OCI-LY1 (cell line): ENCODE data around the gene CRYL1.

ENCODE experiments used
- H2AFZ ChIP-seq: fragments of 200-600 bp; sonication (generic), shearing (Covaris generic); 2 replicates; pipeline ENCODE4 v1.6.0; 2014; ENCODE audit warnings: antibody characterized with exemption, mild to moderate bottlenecking, low read length
- H3F3A ChIP-seq: fragments of 200-600 bp; sonication (generic), shearing (Covaris generic); 2 replicates; pipeline ENCODE4 v1.6.0; 2014; ENCODE audit warnings: mild to moderate bottlenecking, antibody characterized with exemption, low read length, moderate library complexity; ENCODE audit not compliant: insufficient read depth
- H3K27ac ChIP-seq: fragments of 200-600 bp; sonication (generic); 2 replicates; pipeline ENCODE4 v1.5.1; 2014; ENCODE audit warnings: low read length, mixed run types, mild to moderate bottlenecking, low read depth; ENCODE audit not compliant: poor library complexity, severe bottlenecking
- H3K27me3 ChIP-seq: fragments of 200-600 bp; sonication (generic); 2 replicates; pipeline ENCODE4 v1.6.0; 2014; ENCODE audit warnings: antibody characterized with exemption, mild to moderate bottlenecking, low read length, moderate library complexity; ENCODE audit not compliant: insufficient read depth
- H3K36me3 ChIP-seq: fragments of 200-600 bp; sonication (generic); 2 replicates; pipeline ENCODE4 v1.6.1; 2014; ENCODE audit warnings: mild to moderate bottlenecking, antibody characterized with exemption, low read length, moderate library complexity, mixed read lengths; ENCODE audit not compliant: insufficient read depth
- H3K4me1 ChIP-seq: fragments of 200-600 bp; sonication (generic); 2 replicates; pipeline ENCODE4 v1.5.1; 2014; ENCODE audit warnings: mild to moderate bottlenecking, low read length, moderate library complexity; ENCODE audit not compliant: insufficient read depth, severe bottlenecking
- H3K4me2 ChIP-seq: fragments of 200-600 bp; sonication (generic), shearing (Covaris generic); 2 replicates; pipeline ENCODE4 v1.6.1; 2014; ENCODE audit warnings: low read length
- H3K4me3 ChIP-seq: fragments of 200-600 bp; sonication (generic); 2 replicates; pipeline ENCODE4 v1.5.1; 2014; ENCODE audit warnings: low read length, low read depth, mild to moderate bottlenecking, mixed read lengths; ENCODE audit not compliant: poor library complexity, severe bottlenecking
- H3K79me2 ChIP-seq: fragments of 200-600 bp; shearing (Covaris generic); 2 replicates; pipeline ENCODE4 v1.6.1; 2016; ENCODE audit warnings: mixed run types, low read length, mixed read lengths; ENCODE audit not compliant: insufficient read depth
- H3K9ac ChIP-seq: fragments of 200-600 bp; sonication (generic), shearing (Covaris generic); 2 replicates; pipeline ENCODE4 v1.6.1; 2014; ENCODE audit warnings: mild to moderate bottlenecking, low read length, mixed read lengths
- H3K9me2 ChIP-seq: fragments of 200-600 bp; sonication (generic), shearing (Covaris generic); 2 replicates; pipeline ENCODE4 v1.6.1; 2014; ENCODE audit warnings: low read depth, mild to moderate bottlenecking, low read length, mixed read lengths
- H3K9me3 ChIP-seq: fragments of 200-600 bp; shearing (Covaris generic); 2 replicates; pipeline ENCODE4 v1.6.1; 2014; ENCODE audit warnings: low read length, mixed read lengths
- H4K20me1 ChIP-seq: fragments of 200-600 bp; sonication (generic), shearing (Covaris generic); 2 replicates; pipeline ENCODE4 v1.6.0; 2016; ENCODE audit warnings: mild to moderate bottlenecking, low read length; ENCODE audit not compliant: insufficient read depth
- EZH2 ChIP-seq: fragments of 200-600 bp; sonication (generic), shearing (Covaris generic); IDR thresholded peaks from 2 replicates; pipeline ENCODE4 v1.8.0; 2017; ENCODE audit warnings: borderline replicate concordance, mixed run types, mild to moderate bottlenecking, antibody characterized with exemption, low read length, moderate library complexity, mixed read lengths
- TF ChIP-seq, protein P1 (sequence below): fragments of 200-600 bp; sonication (generic), shearing (Covaris generic); IDR thresholded peaks from 2 replicates; pipeline ENCODE4 v1.5.1; 2017; ENCODE audit warnings: mild to moderate bottlenecking, antibody characterized with exemption, low read length, moderate library complexity, mixed read lengths

Gene CRYL1

DNA sequence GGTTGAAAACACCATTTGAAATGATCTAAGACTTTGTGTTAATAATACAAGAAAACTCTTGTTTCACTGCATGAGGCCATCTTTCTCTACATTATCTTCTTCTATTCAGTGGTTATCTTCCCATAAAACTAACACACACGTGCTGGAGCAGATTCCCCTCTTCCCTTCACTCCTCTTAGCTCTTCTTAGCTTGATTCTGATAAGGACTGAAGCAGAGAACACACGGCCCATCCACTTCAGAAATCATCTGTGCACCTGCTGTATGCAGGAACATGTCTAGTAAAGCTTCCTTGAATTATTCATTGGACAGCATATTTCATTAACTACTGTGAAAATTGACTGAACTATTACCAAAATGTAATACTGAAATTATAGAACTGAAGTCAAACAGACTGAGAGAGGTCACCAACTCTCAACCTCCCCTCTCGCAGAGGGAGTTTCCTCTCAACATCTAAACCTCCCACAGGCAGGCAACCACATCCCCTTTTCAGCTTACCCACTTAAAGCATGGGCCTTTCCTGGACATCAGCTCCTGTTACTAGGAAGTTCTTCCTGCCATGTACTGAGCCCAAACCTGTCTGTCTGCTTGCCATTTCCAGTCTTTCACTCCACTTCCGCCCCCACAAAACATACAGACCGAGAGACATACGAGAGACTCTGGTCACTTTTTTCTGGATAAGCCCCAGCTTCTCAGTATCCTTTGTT, 113.9 kb downstream of the CRYL1 start:
- Histone ChIP-seq H3K9me3 (no peaks in the 10 kb centered on the region), H3K27ac (no peak overlapping the region)

DNA sequence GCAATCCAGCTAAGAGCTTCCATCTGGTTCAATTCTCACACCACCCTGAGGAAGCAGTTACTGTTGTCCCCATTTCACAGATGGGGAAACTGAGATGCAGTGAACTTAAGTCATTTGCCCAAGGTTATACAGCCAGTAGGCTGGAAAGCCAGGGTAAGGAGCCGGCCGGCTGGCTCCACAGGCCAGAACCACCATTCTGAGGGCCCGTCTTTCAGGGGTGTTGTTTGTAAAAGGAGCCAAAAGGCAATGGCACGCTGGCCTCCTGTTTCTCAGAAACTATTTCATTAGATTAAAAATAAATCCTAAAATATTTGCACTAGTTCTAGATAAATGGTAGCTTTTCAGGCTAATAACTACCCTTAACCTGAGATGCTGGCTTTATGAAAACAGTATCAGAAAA, 114.9 kb downstream of the CRYL1 start:
- no peaks in the 10 kb centered on the region for H3K36me3 ChIP-seq
- no peak overlapping the region for H2AFZ ChIP-seq
- H4K20me1 ChIP-seq: no peaks in the 10 kb centered on the region
- H3K9me3 ChIP-seq: no peaks in the 10 kb centered on the region
- no peak overlapping the region for H3K9ac ChIP-seq
- H3K9me2 ChIP-seq: no peaks in the 10 kb centered on the region
- TF ChIP-seq EZH2: no peak
- TF ChIP-seq, protein P1, sequence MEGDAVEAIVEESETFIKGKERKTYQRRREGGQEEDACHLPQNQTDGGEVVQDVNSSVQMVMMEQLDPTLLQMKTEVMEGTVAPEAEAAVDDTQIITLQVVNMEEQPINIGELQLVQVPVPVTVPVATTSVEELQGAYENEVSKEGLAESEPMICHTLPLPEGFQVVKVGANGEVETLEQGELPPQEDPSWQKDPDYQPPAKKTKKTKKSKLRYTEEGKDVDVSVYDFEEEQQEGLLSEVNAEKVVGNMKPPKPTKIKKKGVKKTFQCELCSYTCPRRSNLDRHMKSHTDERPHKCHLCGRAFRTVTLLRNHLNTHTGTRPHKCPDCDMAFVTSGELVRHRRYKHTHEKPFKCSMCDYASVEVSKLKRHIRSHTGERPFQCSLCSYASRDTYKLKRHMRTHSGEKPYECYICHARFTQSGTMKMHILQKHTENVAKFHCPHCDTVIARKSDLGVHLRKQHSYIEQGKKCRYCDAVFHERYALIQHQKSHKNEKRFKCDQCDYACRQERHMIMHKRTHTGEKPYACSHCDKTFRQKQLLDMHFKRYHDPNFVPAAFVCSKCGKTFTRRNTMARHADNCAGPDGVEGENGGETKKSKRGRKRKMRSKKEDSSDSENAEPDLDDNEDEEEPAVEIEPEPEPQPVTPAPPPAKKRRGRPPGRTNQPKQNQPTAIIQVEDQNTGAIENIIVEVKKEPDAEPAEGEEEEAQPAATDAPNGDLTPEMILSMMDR: no peak
- no peak overlapping the region for H3K27ac ChIP-seq
- no peaks in the 10 kb centered on the region for H3K79me2 ChIP-seq
- H3K4me2 ChIP-seq: no peak overlapping the region
- H3K4me1 ChIP-seq: no peaks in the 10 kb centered on the region
- H3K27me3 ChIP-seq: no peaks in the 10 kb centered on the region
- no peaks in the 10 kb centered on the region for H3F3A ChIP-seq
- H3K4me3 ChIP-seq: no peak overlapping the region

More for the DNA sequence above, 113.9 kb downstream of the CRYL1 start:
- Histone ChIP-seq H3K4me3 (no peak overlapping the region), H3F3A (no peaks in the 10 kb centered on the region), H4K20me1 (no peaks in the 10 kb centered on the region), H3K79me2 (no peaks in the 10 kb centered on the region), H3K4me2 (no peak overlapping the region), H3K27me3 (no peaks in the 10 kb centered on the region; the same call in 1 of the 2 replicates), H3K9ac (no peak overlapping the region), H2AFZ (no peak overlapping the region), H3K36me3 (no peaks in the 10 kb centered on the region), H3K9me2 (no peaks in the 10 kb centered on the region), H3K4me1 (no peaks in the 10 kb centered on the region)
- TF ChIP-seq, protein P1: no peak
- no peak for TF ChIP-seq EZH2

DNA sequence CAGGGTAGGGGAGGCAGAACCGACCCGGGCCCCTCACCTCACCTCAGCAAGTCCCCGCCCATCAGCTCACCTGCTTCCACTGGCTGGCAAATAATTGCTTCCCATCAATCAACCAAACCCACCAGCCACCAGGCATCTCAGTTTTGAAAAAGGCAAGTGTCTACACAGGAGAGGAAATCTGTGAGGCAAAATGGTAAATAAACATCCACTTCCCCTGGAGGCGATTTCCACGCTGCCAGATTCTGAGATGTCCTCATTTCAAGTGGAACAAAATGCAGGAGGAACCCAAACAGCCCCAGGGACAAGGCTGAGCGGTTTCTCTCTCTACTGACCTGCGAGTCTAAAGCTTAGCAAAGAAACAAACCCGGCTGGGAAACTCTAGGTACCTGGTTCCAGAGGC, 117.5 kb downstream of the CRYL1 start:
- TF ChIP-seq EZH2: no peak
- TF ChIP-seq, protein P1: no peak
- no peak overlapping the region for H3K27ac ChIP-seq
- H3K27me3 ChIP-seq: no peaks in the 10 kb centered on the region
- H3K9ac ChIP-seq: no peak overlapping the region
- no peaks in the 10 kb centered on the region for H3K4me1 ChIP-seq
- H3K4me2 ChIP-seq: no peak overlapping the region
- H3K9me3 ChIP-seq: no peaks in the 10 kb centered on the region
- H4K20me1 ChIP-seq: no peaks in the 10 kb centered on the region
- no peaks in the 10 kb centered on the region for H3K79me2 ChIP-seq
- H3K4me3 ChIP-seq: no peak overlapping the region
- H3K36me3 ChIP-seq: no peaks in the 10 kb centered on the region
- H3K9me2 ChIP-seq: no peaks in the 10 kb centered on the region
- H2AFZ ChIP-seq: no peak overlapping the region
- no peaks in the 10 kb centered on the region for H3F3A ChIP-seq
